ENCODE measurements around the gene CTTNBP2NL. TPM values are rescaled to one million over a fixed set of nuclear protein-coding genes. Genes with fewer than 3 reads are reported as not detected.

Gene CTTNBP2NL
- total and polyA plus RNA-seq, 2 of the 4 experiments (the other 2 are of a cell fraction), result 12.4 to 22.0 TPM

DNA sequence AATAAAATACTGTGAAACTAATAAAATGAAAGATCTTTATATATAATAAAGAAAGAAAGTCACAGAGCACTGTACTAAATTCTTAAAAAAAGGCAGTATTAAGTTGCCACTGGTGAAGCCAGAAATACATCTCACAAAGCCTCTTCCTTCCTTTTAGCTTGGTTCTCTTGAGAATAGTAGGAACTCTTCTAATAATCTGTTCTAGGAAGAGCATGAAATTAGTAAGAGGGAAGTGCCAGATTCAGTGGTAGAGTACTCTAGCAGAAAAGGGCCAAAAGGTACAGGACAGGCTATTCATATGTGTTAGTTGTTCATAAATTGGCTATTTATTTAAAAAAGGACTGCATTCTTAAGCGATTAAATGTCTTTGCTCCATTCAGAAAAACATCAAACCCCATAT is 33.7 kb downstream of the CTTNBP2NL start:
- H3K9ac ChIP-seq (ENCODE audit: low read depth, low read length), result no peak overlapping the region
- no peak overlapping the region for H3K4me3 ChIP-seq (ENCODE audit: insufficient read depth, low read depth, low read length)
- no peak overlapping the region for H2BK20ac ChIP-seq (ENCODE audit: low read depth, low read length)
- dilution Hi-C loops (cut with HindIII; ENCODE audit: low sequenced_read_pairs, unreplicated experiment), result no loop called here
- H3K79me1 ChIP-seq (ENCODE audit: low read depth in 1 of 2, low read length in 2 of 2), result peaks cover 31 to 53% of the 10 kb centered on the region in 2 experiments
- no peak overlapping the region for H3K27ac ChIP-seq (ENCODE audit: insufficient read depth, low read length)
- no peak overlapping the region for H3K18ac ChIP-seq (ENCODE audit: low read depth, low read length)
- peaks cover 10% of the 10 kb centered on the region; the same call in 1 of the 2 replicates for H4K20me1 ChIP-seq (ENCODE audit: insufficient read depth, low read length)
- ATAC-seq (ENCODE audit: low read depth) (no peak), DNase-seq (no peak)
- H3K4me1 ChIP-seq (ENCODE audit: control insufficient read depth, insufficient read depth, low read length), result no peaks in the 10 kb centered on the region
- no peak overlapping the region for H4K5ac ChIP-seq (ENCODE audit: low read depth, low read length)
- WGBS, 2 experiments (ENCODE audit: extremely low coverage in 2 of 2, insufficient read length in 1 of 2), result no CpG with 5 or more reads among the region's 1 CpG
- no peak overlapping the region for H2BK15ac ChIP-seq (ENCODE audit: low read depth, low read length)
- no peak overlapping the region for H3K23ac ChIP-seq (ENCODE audit: low read depth, low read length)
- H3K9me3 ChIP-seq (ENCODE audit: control insufficient read depth, insufficient read depth, low read length), result no peaks in the 10 kb centered on the region
- no peak overlapping the region for H2BK5ac ChIP-seq (ENCODE audit: low read depth, low read length, poor library complexity, severe bottlenecking)
- H3K56ac ChIP-seq (ENCODE audit: extremely low read depth, insufficient read depth, low read length), result no peak overlapping the region
- in situ Hi-C loops (cut with MboI; ENCODE audit: low sequenced_read_pairs), result no loop called here
- intact Hi-C loops (cut with micrococcal nuclease), result no loop called here
- H2AK5ac ChIP-seq (ENCODE audit: low read depth, low read length), result no peak overlapping the region
- H3K4ac ChIP-seq (ENCODE audit: low read depth, low read length), result no peak overlapping the region
- ChIA-PET POLR2A (ENCODE audit: unreplicated experiment) (interaction anchor here (0.6 to 1.1 kb wide), 2 partner anchors 37 to 977 kb away, joined by 3 to 6 read pairs; no protein-coding TSS in a partner anchor), CTCF (no interaction called here)
- TF ChIP-seq NFE2L2 (IDR thresholded peaks at IDR 0.05; ENCODE audit: low read depth, low read length), result no peak
- no peak for TF ChIP-seq RFX5 (IDR thresholded peaks at IDR 0.05; ENCODE audit: low read depth, low read length)
- TF ChIP-seq CEBPB (IDR thresholded peaks at IDR 0.05; ENCODE audit: low read depth, low read length), result no peak
- TF ChIP-seq, protein P1, sequence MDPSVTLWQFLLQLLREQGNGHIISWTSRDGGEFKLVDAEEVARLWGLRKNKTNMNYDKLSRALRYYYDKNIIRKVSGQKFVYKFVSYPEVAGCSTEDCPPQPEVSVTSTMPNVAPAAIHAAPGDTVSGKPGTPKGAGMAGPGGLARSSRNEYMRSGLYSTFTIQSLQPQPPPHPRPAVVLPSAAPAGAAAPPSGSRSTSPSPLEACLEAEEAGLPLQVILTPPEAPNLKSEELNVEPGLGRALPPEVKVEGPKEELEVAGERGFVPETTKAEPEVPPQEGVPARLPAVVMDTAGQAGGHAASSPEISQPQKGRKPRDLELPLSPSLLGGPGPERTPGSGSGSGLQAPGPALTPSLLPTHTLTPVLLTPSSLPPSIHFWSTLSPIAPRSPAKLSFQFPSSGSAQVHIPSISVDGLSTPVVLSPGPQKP (IDR thresholded peaks at IDR 0.05; ENCODE audit: borderline replicate concordance, low read depth, low read length), result no peak
- no peak for TF ChIP-seq SMC3 (IDR thresholded peaks at IDR 0.05; ENCODE audit: low read depth, low read length)
- TF ChIP-seq RCOR1 (IDR thresholded peaks at IDR 0.05; ENCODE audit: insufficient replicate concordance, low read length), result no peak
- no peak for TF ChIP-seq CTCF (conservative IDR thresholded peaks at IDR 0.05; ENCODE audit: low read depth, low read length)
- no peak for TF ChIP-seq MAFK (IDR thresholded peaks at IDR 0.05; ENCODE audit: low read depth, low read length)
- TF ChIP-seq, protein P2, sequence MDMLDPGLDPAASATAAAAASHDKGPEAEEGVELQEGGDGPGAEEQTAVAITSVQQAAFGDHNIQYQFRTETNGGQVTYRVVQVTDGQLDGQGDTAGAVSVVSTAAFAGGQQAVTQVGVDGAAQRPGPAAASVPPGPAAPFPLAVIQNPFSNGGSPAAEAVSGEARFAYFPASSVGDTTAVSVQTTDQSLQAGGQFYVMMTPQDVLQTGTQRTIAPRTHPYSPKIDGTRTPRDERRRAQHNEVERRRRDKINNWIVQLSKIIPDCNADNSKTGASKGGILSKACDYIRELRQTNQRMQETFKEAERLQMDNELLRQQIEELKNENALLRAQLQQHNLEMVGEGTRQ (IDR thresholded peaks at IDR 0.05; ENCODE audit: low read depth, low read length), result no peak
- TF ChIP-seq RAD21 (IDR thresholded peaks at IDR 0.05; ENCODE audit: low read length), result no peak
- TF ChIP-seq CHD1 (IDR thresholded peaks at IDR 0.05; ENCODE audit: low read depth, low read length), result no peak
- no peak for TF ChIP-seq MXI1 (IDR thresholded peaks at IDR 0.05; ENCODE audit: borderline replicate concordance, low read depth, low read length)
- TF ChIP-seq MAZ (IDR thresholded peaks at IDR 0.05; ENCODE audit: borderline replicate concordance, low read depth, low read length), result no peak
- no peak for TF ChIP-seq POLR2A (IDR thresholded peaks at IDR 0.05; ENCODE audit: low read depth, low read length)
- TF ChIP-seq BHLHE40 (IDR thresholded peaks at IDR 0.05; ENCODE audit: low read depth, low read length), result no peak
- TF ChIP-seq FOS (IDR thresholded peaks at IDR 0.05; ENCODE audit: low read depth, low read length), result no peak
- no TSS peak for BruUV-seq (replicated peaks)
- H3K4me2 ChIP-seq (ENCODE audit: low read depth, low read length), result no peak overlapping the region
- H3K27me3 ChIP-seq (ENCODE audit: control insufficient read depth, insufficient read depth, low read length), result no peaks in the 10 kb centered on the region
- H3K14ac ChIP-seq (replicated peaks; ENCODE audit: low read depth, low read length), result no peak overlapping the region
- no peak overlapping the region for H2BK120ac ChIP-seq (ENCODE audit: low read depth, low read length)
- H2AK9ac ChIP-seq (replicated peaks; ENCODE audit: low read depth, low read length, poor library complexity), result no peak overlapping the region
- H2AFZ ChIP-seq (replicated peaks; ENCODE audit: low read length, poor library complexity), result no peak overlapping the region
- H4K91ac ChIP-seq (ENCODE audit: insufficient read depth, low read depth, low read length), result no peak overlapping the region
- H3K9me1 ChIP-seq (ENCODE audit: insufficient read depth, low read length), result peaks cover 8% of the 10 kb centered on the region; the same call in 1 of the 2 replicates
- peaks cover 16% of the 10 kb centered on the region for H3K36me3 ChIP-seq (ENCODE audit: control insufficient read depth, insufficient read depth, low read length)
- H4K8ac ChIP-seq (ENCODE audit: low read depth in 2 of 2, low read length in 2 of 2), result no peak overlapping the region
